ENCODE measurements around the gene ZNF699. TPM values are rescaled to one million over a fixed set of nuclear protein-coding genes. Genes with fewer than 3 reads are reported as not detected.

Gene ZNF699
- total RNA-seq, 1 experiment from 2014 or later, result 5.5 TPM

GRCh38 chr19:9250630-9251029, 59.0 kb downstream of the ZNF699 start, which contains the start of gene OR7E24:
TSS of gene OR7E24 (plus strand) at chr19:9250930. CDS start at chr19:9251044, 114 bp downstream.
- Histone ChIP-seq H3K36me3 (ENCODE audit: insufficient read depth, low read length, poor library complexity, severe bottlenecking) (no peaks in the 10 kb centered on the region), H3K4me3 (ENCODE audit: low read depth, low read length, poor library complexity, severe bottlenecking) (no peak within 1 kb of the TSS), H3K27me3 (replicated peaks; ENCODE audit: insufficient read depth, low read depth, low read length, poor library complexity) (no peaks in the 10 kb centered on the region), H3K9me3 (ENCODE audit: low read depth, low read length, poor library complexity, severe bottlenecking) (no peaks in the 10 kb centered on the region), H3K27ac (ENCODE audit: low read depth, low read length, poor library complexity, severe bottlenecking) (no peak within 1 kb of the TSS), H3K4me1 (ENCODE audit: insufficient read depth, low read length, poor library complexity, severe bottlenecking) (no peaks in the 10 kb centered on the region)
- no peak for DNase-seq (ENCODE audit: low spot score)
- BruUV-seq (replicated peaks), result no TSS peak
- CTCF ChIA-PET, result no interaction called here
- POLR2A ChIA-PET (ENCODE audit: low non-redundant PET), result no interaction called here
- TF ChIP-seq, protein P1, sequence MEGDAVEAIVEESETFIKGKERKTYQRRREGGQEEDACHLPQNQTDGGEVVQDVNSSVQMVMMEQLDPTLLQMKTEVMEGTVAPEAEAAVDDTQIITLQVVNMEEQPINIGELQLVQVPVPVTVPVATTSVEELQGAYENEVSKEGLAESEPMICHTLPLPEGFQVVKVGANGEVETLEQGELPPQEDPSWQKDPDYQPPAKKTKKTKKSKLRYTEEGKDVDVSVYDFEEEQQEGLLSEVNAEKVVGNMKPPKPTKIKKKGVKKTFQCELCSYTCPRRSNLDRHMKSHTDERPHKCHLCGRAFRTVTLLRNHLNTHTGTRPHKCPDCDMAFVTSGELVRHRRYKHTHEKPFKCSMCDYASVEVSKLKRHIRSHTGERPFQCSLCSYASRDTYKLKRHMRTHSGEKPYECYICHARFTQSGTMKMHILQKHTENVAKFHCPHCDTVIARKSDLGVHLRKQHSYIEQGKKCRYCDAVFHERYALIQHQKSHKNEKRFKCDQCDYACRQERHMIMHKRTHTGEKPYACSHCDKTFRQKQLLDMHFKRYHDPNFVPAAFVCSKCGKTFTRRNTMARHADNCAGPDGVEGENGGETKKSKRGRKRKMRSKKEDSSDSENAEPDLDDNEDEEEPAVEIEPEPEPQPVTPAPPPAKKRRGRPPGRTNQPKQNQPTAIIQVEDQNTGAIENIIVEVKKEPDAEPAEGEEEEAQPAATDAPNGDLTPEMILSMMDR (conservative IDR thresholded peaks at IDR 0.05; ENCODE audit: low read depth, low read length), result no peak
- no peak for TF ChIP-seq EZH2 (IDR thresholded peaks at IDR 0.05; ENCODE audit: borderline replicate concordance, low read depth, low read length, poor library complexity, severe bottlenecking)
- intact Hi-C loops (cut with micrococcal nuclease; ENCODE audit: unreplicated experiment), result no loop called here

Other genes starting within 250 kb of the ZNF699 start
- not detected in 2 replicates for gene OR1M1, start 222.8 kb downstream of the ZNF699 start, total RNA-seq (2021)
- gene OR7G2, start 202.4 kb downstream of the ZNF699 start, total RNA-seq (2021), result not detected in 2 replicates
- not detected in 2 replicates for gene OR7G1, start 194.1 kb downstream of the ZNF699 start, total RNA-seq (2021)
- gene OR7G3, start 182.9 kb downstream of the ZNF699 start, total RNA-seq (2021), result not detected in 2 replicates
- gene ZNF317, start 169.4 kb downstream of the ZNF699 start, total RNA-seq (2021), result 46.2 and 50.6 TPM in 2 replicates
- gene OR7D2, start 130.9 kb downstream of the ZNF699 start, total RNA-seq (2021), result not detected in 2 replicates
- gene OR7D4, start 90.2 kb downstream of the ZNF699 start, total RNA-seq (2021), result not detected in 2 replicates
- gene OR7E24, start 58.9 kb downstream of the ZNF699 start, total RNA-seq (2021), result not detected in 2 replicates
- 12.3 and 17.2 TPM in 2 replicates for gene ZNF559, start 14.3 kb upstream of the ZNF699 start, total RNA-seq (2021)
- 2.7 and 3.8 TPM in 2 replicates for gene ZNF177, start 53.2 kb upstream of the ZNF699 start, total RNA-seq (2021)
- gene ZNF266, start 125.7 kb upstream of the ZNF699 start, total RNA-seq (2021), result 17.8 and 25.6 TPM in 2 replicates
- 5.7 and 8.0 TPM in 2 replicates for gene ZNF560, start 188.8 kb upstream of the ZNF699 start, total RNA-seq (2021)
- 17.2 and 18.1 TPM in 2 replicates for gene ZNF426, start 228.8 kb upstream of the ZNF699 start, total RNA-seq (2021)